Measurements from ENCODE around the gene CERCAM. TPM values are rescaled to one million over a fixed set of nuclear protein-coding genes. Genes with fewer than 3 reads are reported as not detected.
"Not testable (repeated sequence)": the region's sequence is repeated elsewhere in the genome, so short reads cannot be mapped to it uniquely, and the experiment has no call there.

Gene CERCAM
- polyA plus RNA-seq, 10 donors: 75.4 to 137 (median 109) TPM

- not testable (repeated sequence) for DNase-seq
Observed at GRCh38 chr9:128446505-128446904, 25.8 kb downstream of the CERCAM start.

- DNase-seq: no peak
Observed at GRCh38 chr9:128448746-128449145, 28.1 kb downstream of the CERCAM start.

- DNase-seq: no peak
Observed at GRCh38 chr9:128454991-128455390, 34.3 kb downstream of the CERCAM start.

DNA sequence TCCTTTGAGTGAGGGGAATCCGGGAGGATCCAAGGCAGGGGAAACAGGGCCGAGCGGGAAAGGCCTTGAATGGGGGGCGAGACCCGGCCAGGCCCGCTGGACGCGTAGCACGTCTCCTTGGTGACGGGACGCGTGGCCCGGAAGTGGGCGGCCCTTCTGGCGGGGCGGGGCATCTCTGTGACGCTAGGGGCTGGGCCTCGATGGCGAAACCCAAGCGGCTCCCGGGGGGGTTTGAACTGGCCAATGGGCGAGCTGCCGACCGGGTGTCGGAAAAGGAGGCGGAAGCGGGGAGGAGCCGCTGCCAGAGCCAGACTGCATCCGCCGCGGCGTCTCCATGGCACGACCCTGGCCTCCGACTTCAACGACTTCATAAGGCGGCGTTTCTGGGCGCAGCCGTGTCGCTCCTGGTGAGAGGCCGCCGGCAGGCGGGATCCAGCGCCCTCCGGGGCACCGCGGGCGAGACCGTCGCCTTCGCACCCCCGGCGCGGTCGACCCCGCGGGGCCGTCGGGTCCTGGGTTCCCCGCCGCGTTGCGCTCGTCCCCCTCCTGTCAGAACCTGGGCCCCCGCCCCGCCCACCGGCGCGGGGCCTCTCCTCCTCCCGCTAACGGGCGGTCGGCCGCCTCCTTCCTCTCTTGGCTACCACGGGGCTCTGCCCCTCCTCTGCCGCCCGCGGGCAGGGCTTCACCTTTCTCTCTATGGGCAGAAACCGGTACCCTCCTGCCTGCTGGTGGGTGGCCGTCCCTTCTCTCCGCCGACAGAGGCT is 35.4 kb downstream of the CERCAM start, which contains the start of gene ODF2:
Gene ODF2 (plus strand): TSS at position 158 of the 764 bp plus-strand sequence. CDS start 86 bp downstream, at position 244.
- peak; percentile 96 to 99 (median 98) for DNase-seq

DNA sequence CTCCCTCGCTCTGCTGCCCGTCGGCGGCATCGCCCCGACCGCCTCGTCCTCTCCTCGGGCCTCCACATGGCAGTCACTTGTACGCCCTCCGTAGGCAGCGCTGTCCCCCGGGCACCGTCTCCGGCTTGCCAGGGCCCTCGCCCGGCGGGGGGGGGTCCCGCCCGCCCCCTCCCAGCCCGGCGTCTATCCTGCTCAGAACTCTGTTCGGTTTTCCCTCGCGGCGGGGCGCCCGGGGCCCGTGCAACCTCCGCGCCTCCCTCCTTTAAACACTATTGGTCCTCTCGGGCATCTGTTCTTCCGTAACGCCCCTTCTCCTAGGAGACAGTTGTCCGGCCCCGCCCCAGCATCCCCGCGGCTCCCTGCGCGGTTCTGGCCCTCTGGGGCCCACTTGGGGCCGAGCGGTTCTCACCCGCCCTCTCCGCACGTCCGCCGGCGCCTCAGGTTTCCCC is 36.0 kb downstream of the CERCAM start:
- peak; percentile 46 to 88 (median 69) for DNase-seq

- no peak for DNase-seq
Observed at GRCh38 chr9:128457207-128457606, 36.5 kb downstream of the CERCAM start.

DNA sequence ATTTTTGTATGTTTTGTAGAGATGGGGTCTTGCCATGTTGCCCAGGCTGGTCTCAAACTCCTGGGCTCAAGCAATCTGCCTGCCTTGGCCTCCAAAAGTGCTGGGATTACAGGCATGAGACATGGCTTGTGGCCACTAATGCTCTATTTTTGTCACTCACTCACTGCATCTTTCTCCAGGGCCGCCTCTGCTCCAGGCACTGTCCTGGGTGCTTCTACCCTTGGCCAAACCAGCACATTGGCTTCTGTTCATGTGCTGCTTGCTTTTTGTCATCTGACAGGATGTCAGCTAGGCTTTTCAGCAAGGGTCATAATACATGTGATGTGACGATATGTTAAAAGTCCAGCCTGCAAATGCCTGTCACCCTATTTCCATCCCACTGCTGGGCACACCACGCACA is 38.4 kb downstream of the CERCAM start:
- DNase-seq: no peak

DNA sequence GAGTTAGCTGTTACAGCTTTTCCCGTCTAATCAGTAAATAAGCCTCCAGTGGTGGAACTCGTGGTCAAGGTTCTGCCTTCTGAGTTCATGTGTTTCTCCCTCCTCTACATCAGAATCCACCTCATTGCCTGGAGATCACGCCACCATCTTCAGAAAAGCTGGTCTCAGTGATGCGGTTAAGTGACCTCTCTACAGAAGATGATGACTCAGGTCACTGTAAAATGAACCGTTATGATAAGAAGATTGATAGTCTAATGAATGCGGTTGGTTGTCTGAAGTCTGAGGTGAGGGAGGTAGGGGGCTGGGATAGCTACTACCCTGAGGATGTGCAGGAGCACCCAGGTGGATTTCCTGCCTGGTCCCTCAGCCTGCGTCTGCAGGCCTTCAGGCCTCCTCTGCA is 48.4 kb downstream of the CERCAM start:
- DNase-seq: no peak

DNA sequence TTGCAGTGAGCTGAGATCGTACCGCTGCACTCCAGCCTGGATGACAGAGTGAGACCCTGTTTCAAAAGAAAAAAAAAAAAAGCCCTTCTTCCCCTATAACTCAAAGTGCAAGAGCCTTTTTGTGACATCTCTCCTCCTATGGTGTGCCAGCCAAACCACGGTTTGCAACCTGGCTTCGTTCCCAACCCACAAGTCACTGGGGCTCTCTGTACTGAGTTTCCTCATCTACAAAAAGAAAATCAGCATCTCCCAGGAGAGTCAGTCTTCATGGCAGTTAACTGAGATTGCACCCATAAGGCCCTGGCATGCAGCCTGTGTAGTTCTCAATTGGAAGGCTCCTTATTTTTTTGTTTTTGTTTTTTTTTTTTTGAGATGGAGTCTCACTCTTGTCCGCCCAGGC is 49.9 kb downstream of the CERCAM start:
- no peak for DNase-seq

GRCh38 chr9:128473104-128473503 is 52.4 kb downstream of the CERCAM start:
- DNase-seq: no peak

GRCh38 chr9:128475867-128476266 is 55.2 kb downstream of the CERCAM start:
- DNase-seq: no peak

- no peak for DNase-seq
Observed at GRCh38 chr9:128479262-128479661, 58.6 kb downstream of the CERCAM start.

- no peak for DNase-seq
Observed at GRCh38 chr9:128481561-128481960, 60.9 kb downstream of the CERCAM start.

GRCh38 chr9:128482186-128482585 is 61.5 kb downstream of the CERCAM start:
- DNase-seq: no peak

DNA sequence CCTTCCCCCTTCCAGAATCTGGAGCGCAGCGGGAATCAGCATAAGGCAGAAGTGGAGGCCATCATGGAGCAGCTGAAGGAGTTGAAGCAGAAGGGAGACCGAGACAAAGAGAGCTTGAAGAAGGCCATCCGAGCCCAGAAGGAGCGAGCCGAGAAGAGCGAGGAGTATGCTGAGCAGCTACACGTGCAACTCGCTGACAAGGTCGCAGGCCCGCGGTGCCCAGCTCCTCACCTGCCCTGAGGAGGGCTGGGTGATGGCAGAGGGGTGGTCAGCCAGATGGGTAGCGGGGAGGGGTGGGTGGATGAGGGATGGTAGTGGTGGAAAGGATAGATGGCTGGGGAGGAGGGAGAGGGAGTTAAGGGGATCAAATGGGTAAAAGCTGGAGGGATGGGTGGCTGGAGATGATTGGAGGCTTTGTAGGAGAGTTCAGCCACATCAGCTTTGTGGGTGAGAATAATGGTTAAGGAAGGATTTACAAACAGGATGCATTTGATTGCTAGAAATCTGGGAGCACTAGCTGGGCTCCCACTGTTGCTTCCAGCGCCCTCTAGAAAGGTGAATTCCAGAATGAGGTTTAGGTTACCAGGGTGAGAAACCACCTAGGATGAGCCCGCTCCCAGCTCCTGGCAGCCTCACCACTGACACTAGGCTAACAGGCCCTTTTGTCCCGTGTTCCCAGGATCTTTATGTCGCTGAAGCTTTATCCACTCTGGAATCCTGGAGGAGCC is 64.2 kb downstream of the CERCAM start:
- no peak for DNase-seq

DNA sequence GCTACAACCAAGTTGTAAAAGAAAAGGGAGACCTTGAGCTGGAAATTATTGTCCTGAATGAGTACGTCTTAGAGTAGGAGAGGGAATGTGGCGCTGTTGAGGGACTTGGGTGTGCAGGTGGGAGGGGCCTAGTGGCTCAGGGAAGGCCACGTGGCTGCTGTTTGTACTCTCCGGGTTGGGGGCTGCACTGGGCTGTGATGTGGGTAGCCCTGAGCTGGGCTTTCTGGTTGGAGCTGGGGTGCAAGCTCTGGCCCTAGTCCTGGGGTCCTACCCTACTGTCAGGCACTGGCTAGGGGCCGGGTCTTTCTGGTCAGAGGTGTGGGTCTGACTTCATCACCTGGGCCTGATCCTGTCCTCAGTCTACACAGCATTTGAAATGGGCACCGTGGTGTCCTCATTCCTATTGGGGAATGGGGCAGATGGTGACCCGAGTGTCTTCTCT is 64.8 kb downstream of the CERCAM start:
- DNase-seq: no peak

DNA sequence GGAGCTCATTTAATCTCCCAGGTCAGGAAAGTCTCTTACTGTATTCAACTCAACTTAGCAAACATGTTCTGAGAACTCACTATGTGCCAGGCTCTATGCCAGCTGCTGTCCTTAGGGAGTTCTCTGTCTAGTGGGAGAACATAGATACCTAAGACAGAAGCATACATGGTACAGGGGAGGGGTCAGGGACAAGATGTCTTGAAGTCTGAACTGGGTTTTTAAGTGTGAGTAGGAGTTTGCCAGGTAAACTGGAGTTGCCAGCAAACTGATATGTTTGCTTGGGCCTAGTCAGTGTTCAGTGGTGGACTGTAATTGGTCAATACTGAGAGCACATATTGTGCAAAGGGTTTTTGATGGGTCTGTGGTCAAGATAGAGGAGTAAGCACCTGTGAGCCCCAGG is 65.5 kb downstream of the CERCAM start:
- DNase-seq: no peak

Other genes starting within 250 kb of the CERCAM start
- gene CIZ1, start 229.3 kb upstream of the CERCAM start, polyA plus RNA-seq (ENCODE audit: insufficient read length in 10 of 10): 100 to 1,000 TPM in 4 of 10 donors, 10 to 100 TPM in 6; 84.8 to 128 (median 99.1) TPM
- 100 to 1,000 TPM in 1 of 10 donors, 10 to 100 TPM in 9; 32.0 to 119 (median 52.2) TPM for gene DNM1, start 217.5 kb upstream of the CERCAM start, polyA plus RNA-seq (ENCODE audit: insufficient read length in 10 of 10)
- gene GOLGA2, start 144.8 kb upstream of the CERCAM start, polyA plus RNA-seq (ENCODE audit: insufficient read length in 10 of 10): 100 to 1,000 TPM in 1 of 10 donors, 10 to 100 TPM in 9; 76.3 to 111 (median 90.5) TPM
- 10 to 100 TPM; 17.9 to 26.9 (median 23.6) TPM for gene SWI5, start 144.6 kb upstream of the CERCAM start, polyA plus RNA-seq (ENCODE audit: insufficient read length in 10 of 10)
- 10 to 100 TPM; 18.3 to 25.7 (median 21.9) TPM for gene TRUB2, start 98.4 kb upstream of the CERCAM start, polyA plus RNA-seq (ENCODE audit: insufficient read length in 10 of 10)
- gene COQ4, start 98.0 kb upstream of the CERCAM start, polyA plus RNA-seq (ENCODE audit: insufficient read length in 10 of 10): 10 to 100 TPM; 18.6 to 39.2 (median 27.4) TPM
- 10 to 100 TPM in 5 of 10 donors, 1 to 10 TPM in 5; 7.8 to 13.4 (median 10.7) TPM for gene SLC27A4, start 80.3 kb upstream of the CERCAM start, polyA plus RNA-seq (ENCODE audit: insufficient read length in 10 of 10)
- 10 to 100 TPM; 47.6 to 72.9 (median 63.7) TPM for gene URM1, start 49.5 kb upstream of the CERCAM start, polyA plus RNA-seq (ENCODE audit: insufficient read length in 10 of 10)
- gene ODF2, start 35.1 kb downstream of the CERCAM start, polyA plus RNA-seq (ENCODE audit: insufficient read length in 10 of 10): 10 to 100 TPM; 22.1 to 35.1 (median 27.6) TPM
- 10 to 100 TPM; 16.5 to 22.3 (median 20.2) TPM for gene GLE1, start 83.9 kb downstream of the CERCAM start, polyA plus RNA-seq (ENCODE audit: insufficient read length in 10 of 10)
- gene SPTAN1, start 131.7 kb downstream of the CERCAM start, polyA plus RNA-seq (ENCODE audit: insufficient read length in 10 of 10): 100 to 1,000 TPM; 235 to 314 (median 273) TPM
- gene DYNC2I2, start 236.0 kb downstream of the CERCAM start, polyA plus RNA-seq (ENCODE audit: insufficient read length in 10 of 10): 10 to 100 TPM; 34.6 to 50.4 (median 42.3) TPM

Data from muscle of back (tissue), 11 donors.